GM21390 (cell line): ENCODE data around the gene PLA2G2F.
"Not testable (repeated sequence)": the region's sequence is repeated elsewhere in the genome, so short reads cannot be mapped to it uniquely, and the experiment has no call there.

Experiments
- ATAC-seq: cut with Tn5 transposase; IDR thresholded peaks from one replicate; pipeline ENCODE4 v1.9.1; 2021; ENCODE audit not compliant: unreplicated experiment

The PLA2G2F gene

GRCh38 chr1:20112279-20113000 lies 26.7 kb upstream of the PLA2G2F start:
- no peak for ATAC-seq

GRCh38 chr1:20114021-20114648 lies 25.0 kb upstream of the PLA2G2F start:
- no peak for ATAC-seq

GRCh38 chr1:20115479-20115878 lies 23.6 kb upstream of the PLA2G2F start:
- ATAC-seq = no peak

- ATAC-seq = no peak
These were observed 23.2 kb upstream of the PLA2G2F start for GRCh38 chr1:20115916-20116315.

- no peak for ATAC-seq
These were observed 21.9 kb upstream of the PLA2G2F start for GRCh38 chr1:20117236-20117635.

GRCh38 chr1:20119347-20119746 lies 19.8 kb upstream of the PLA2G2F start, which contains the start of gene PLA2G2D:
Gene PLA2G2D (minus strand): TSS chr1:20119536. CDS start chr1:20119498, 38 bp downstream.
- ATAC-seq = no peak

- no peak for ATAC-seq
These were observed 18.3 kb upstream of the PLA2G2F start for GRCh38 chr1:20120796-20121195.

- no peak for ATAC-seq
These were observed 15.2 kb upstream of the PLA2G2F start for GRCh38 chr1:20123722-20124455.

- ATAC-seq = no peak
These were observed 14.6 kb upstream of the PLA2G2F start for GRCh38 chr1:20124456-20125057.

GRCh38 chr1:20125100-20125499 lies 14.0 kb upstream of the PLA2G2F start:
- no peak for ATAC-seq

GRCh38 chr1:20126041-20126805 lies 12.9 kb upstream of the PLA2G2F start:
- ATAC-seq = no peak

GRCh38 chr1:20126806-20127440 lies 12.2 kb upstream of the PLA2G2F start:
- no peak for ATAC-seq

- ATAC-seq = not testable (repeated sequence)
These were observed 8.6 kb upstream of the PLA2G2F start for GRCh38 chr1:20130518-20130917.

- no peak for ATAC-seq
These were observed 4.1 kb upstream of the PLA2G2F start for GRCh38 chr1:20134995-20135394.

GRCh38 chr1:20136249-20136648 lies 2.9 kb upstream of the PLA2G2F start:
- ATAC-seq = no peak

- no peak for ATAC-seq
These were observed 2.1 kb upstream of the PLA2G2F start for GRCh38 chr1:20137055-20137454.

- ATAC-seq = no peak
These were observed 1.5 kb upstream of the PLA2G2F start for GRCh38 chr1:20137604-20138003.

- no peak for ATAC-seq
These were observed 777 bp upstream of the PLA2G2F start for GRCh38 chr1:20138346-20138745.

GRCh38 chr1:20139776-20140612 lies 871 bp downstream of the PLA2G2F start:
- ATAC-seq = no peak
